NB4 (cell line): Measurements from ENCODE around the gene TUBGCP2.

ENCODE experiments used
- MYC ChIP-seq: IDR thresholded peaks from 2 replicates; pipeline ENCODE4 v1.6.1; 2011; ENCODE audit warnings: low read depth, low read length
- POLR2A ChIP-seq: IDR thresholded peaks from 2 replicates; pipeline ENCODE4 v1.6.1; 2011; ENCODE audit warnings: mild to moderate bottlenecking; ENCODE audit not compliant: insufficient read length; ENCODE audit errors: extremely low read depth
- TF ChIP-seq, protein P1 (sequence below): IDR thresholded peaks from one replicate; pipeline ENCODE4 v1.5.1; 2012; ENCODE audit warnings: low read depth, low read length
- TF ChIP-seq, protein P2 (sequence below): IDR thresholded peaks from 2 replicates; pipeline ENCODE4 v1.6.1; 2011; ENCODE audit warnings: low read depth, low read length

DNA sequence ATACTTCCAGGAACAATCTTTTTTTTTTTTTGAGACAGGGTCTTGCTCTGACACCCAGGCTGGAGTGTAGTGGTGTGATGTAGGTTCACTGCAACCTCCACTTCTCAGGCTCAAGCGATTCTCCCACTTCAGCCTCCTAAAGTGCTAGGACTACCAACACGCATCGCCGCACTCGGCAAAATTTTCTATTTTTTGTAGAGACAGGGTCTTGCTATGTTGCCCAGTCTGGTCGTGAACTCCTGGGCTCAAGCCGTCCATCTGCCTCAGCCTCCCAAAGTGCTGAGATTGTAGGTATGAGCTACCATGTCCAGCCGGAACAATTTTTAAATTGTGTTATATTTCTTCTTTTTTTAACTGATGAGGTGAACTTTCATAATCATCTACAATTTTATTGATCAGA lies 2.1 kb upstream of the TUBGCP2 start:
- TF ChIP-seq, protein P1, sequence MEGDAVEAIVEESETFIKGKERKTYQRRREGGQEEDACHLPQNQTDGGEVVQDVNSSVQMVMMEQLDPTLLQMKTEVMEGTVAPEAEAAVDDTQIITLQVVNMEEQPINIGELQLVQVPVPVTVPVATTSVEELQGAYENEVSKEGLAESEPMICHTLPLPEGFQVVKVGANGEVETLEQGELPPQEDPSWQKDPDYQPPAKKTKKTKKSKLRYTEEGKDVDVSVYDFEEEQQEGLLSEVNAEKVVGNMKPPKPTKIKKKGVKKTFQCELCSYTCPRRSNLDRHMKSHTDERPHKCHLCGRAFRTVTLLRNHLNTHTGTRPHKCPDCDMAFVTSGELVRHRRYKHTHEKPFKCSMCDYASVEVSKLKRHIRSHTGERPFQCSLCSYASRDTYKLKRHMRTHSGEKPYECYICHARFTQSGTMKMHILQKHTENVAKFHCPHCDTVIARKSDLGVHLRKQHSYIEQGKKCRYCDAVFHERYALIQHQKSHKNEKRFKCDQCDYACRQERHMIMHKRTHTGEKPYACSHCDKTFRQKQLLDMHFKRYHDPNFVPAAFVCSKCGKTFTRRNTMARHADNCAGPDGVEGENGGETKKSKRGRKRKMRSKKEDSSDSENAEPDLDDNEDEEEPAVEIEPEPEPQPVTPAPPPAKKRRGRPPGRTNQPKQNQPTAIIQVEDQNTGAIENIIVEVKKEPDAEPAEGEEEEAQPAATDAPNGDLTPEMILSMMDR, result no peak
- TF ChIP-seq POLR2A (no peak), MYC (no peak)
- TF ChIP-seq, protein P2, sequence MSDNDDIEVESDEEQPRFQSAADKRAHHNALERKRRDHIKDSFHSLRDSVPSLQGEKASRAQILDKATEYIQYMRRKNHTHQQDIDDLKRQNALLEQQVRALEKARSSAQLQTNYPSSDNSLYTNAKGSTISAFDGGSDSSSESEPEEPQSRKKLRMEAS, result no peak
